HepG2 (cell line): ENCODE results near the gene JADE2. TPM values are rescaled to one million over a fixed set of nuclear protein-coding genes. Genes with fewer than 3 reads are reported as not detected.
A peak's percentile ranks its signal among the peaks of the same experiment; 100 is the strongest.

ENCODE experiments used
- ATAC-seq: fragments of 200-7000 bp; cut with Tn5 transposase; 3 replicates; pipeline ENCODE4 v1.9.1; 2020; ENCODE audit warnings: mild to moderate bottlenecking, moderate library complexity
- BruUV-seq: library from RNA; stranded (reverse); fragments of 400-500 nt; replicated peaks from 2 replicates; lab custom pipeline; 2021; lab: Mats Ljungman, UMichigan
- CTCF ChIA-PET: fragments of 300-600 bp; formaldehyde crosslinking; extraction: SDS; loops from one replicate; lab custom pipeline; 2021; ENCODE audit warnings: low total read pairs, inconsistent platforms, low intra/inter-chr PET ratio; lab: Yijun Ruan, JAX
- POLR2A ChIA-PET: fragments of 350-600 bp; sonication (Branson Sonifier 250); formaldehyde crosslinking; loops from one replicate; lab custom pipeline; 2020; ENCODE audit warnings: antibody characterized with exemption, inconsistent platforms; lab: Yijun Ruan, JAX
- DNase-seq: peaks from one replicate; pipeline ENCODE4 v3.0.0-alpha.2; 2015; ENCODE audit warnings: low spot score
- FAIRE-seq: peaks from 3 replicates; lab custom pipeline; 2011; peaks lifted over from hg19 to GRCh38; lab: Jason Lieb, UNC
- H2AFZ ChIP-seq: one replicate; pipeline ENCODE4 v1.6.1; 2011; ENCODE audit warnings: low read length, inconsistent platforms
- H3K27ac ChIP-seq: fragments of 300-600 bp; 3 replicates; pipeline ENCODE4 v1.8.0; 2011; ENCODE audit warnings: mixed run types, mild to moderate bottlenecking, mixed read lengths, low read length, inconsistent platforms; ENCODE audit not compliant: insufficient read depth; ENCODE audit errors: extremely low read length
- H3K27me3 ChIP-seq, 2 experiments: fragments of 200-600 bp in 1 of 2; 2 replicates in 1 of 2; 3 replicates in 1 of 2; pipeline versions ENCODE4 v1.6.0 to v1.8.0; 2011; ENCODE audit warnings: low read length in 2 of 2, mild to moderate bottlenecking in 2 of 2, moderate library complexity in 2 of 2, inconsistent platforms in 1 of 2; ENCODE audit not compliant: insufficient read depth in 2 of 2, control insufficient read depth in 1 of 2
- H3K36me3 ChIP-seq, 2 experiments: fragments of 200-600 bp in 1 of 2; replicated peaks in 1 of 2; 2 replicates in 1 of 2; 3 replicates in 1 of 2; pipeline versions ENCODE4 v1.5.1 to v1.8.0; 2011; ENCODE audit warnings: low read length in 2 of 2, inconsistent platforms in 1 of 2; ENCODE audit not compliant: insufficient read depth in 2 of 2, control insufficient read depth in 1 of 2
- H3K4me1 ChIP-seq: 2 replicates; pipeline ENCODE4 v1.5.1; 2012; ENCODE audit warnings: low read length, inconsistent platforms; ENCODE audit not compliant: insufficient read depth
- H3K4me2 ChIP-seq: 2 replicates; pipeline ENCODE4 v1.6.0; 2011; ENCODE audit warnings: low read depth, low read length, inconsistent platforms
- H3K4me3 ChIP-seq, 3 experiments: fragments of 200-600 bp in 1 of 3; sonication (generic), shearing (Covaris generic) in 1 of 3; replicated peaks in 1 of 3; 2 replicates each; pipeline ENCODE4 v1.5.1; 2011 to 2016; ENCODE audit warnings: low read length in 3 of 3, inconsistent platforms in 2 of 3, low read depth in 2 of 3, mild to moderate bottlenecking in 2 of 3, control low read depth in 1 of 3, mixed read lengths in 1 of 3; ENCODE audit not compliant: insufficient read depth in 1 of 3
- H3K79me2 ChIP-seq: one replicate; pipeline ENCODE4 v1.6.1; 2011; ENCODE audit warnings: low read length, inconsistent platforms; ENCODE audit not compliant: insufficient read depth
- H3K9ac ChIP-seq: 2 replicates; pipeline ENCODE4 v1.6.0; 2011; ENCODE audit warnings: mild to moderate bottlenecking, low read depth, low read length, inconsistent platforms; ENCODE audit not compliant: insufficient read depth
- H3K9me3 ChIP-seq: 2 replicates; pipeline ENCODE4 v1.5.1; 2012; ENCODE audit warnings: mild to moderate bottlenecking, low read length
- H4K20me1 ChIP-seq: 2 replicates; pipeline ENCODE4 v1.6.0; 2011; ENCODE audit warnings: inconsistent platforms, mild to moderate bottlenecking, low read length, moderate library complexity; ENCODE audit not compliant: insufficient read depth
- DRAP1 ChIP-seq: IDR thresholded peaks from 2 replicates; pipeline ENCODE4 v1.6.1; 2016; ENCODE audit warnings: missing genetic modification reagents, missing compliant biosample characterization
- ESRRA ChIP-seq: sonication (generic); formaldehyde crosslinking; IDR thresholded peaks from 2 replicates; pipeline ENCODE4 v1.5.1; 2020; ENCODE audit warnings: mild to moderate bottlenecking, low read depth, missing genetic modification reagents
- ETV6 ChIP-seq: sonication (generic); formaldehyde crosslinking; conservative IDR thresholded peaks from 2 replicates; pipeline ENCODE4 v1.4.0; 2020; ENCODE audit warnings: missing genetic modification reagents
- FLYWCH1 ChIP-seq: sonication (generic); formaldehyde crosslinking; IDR thresholded peaks from 2 replicates; pipeline ENCODE4 v1.8.1; 2023; ENCODE audit warnings: mild to moderate bottlenecking, missing genetic modification reagents
- HNRNPLL ChIP-seq: fragments of 200-400 bp; formaldehyde crosslinking; IDR thresholded peaks from 2 replicates; pipeline ENCODE4 v1.6.1; 2017; ENCODE audit warnings: mild to moderate bottlenecking, low read depth, low read length; ENCODE audit not compliant: poor library complexity, severe bottlenecking
- ISX ChIP-seq: sonication (generic); formaldehyde crosslinking; conservative IDR thresholded peaks from 2 replicates; pipeline ENCODE4 v1.5.0; 2020; ENCODE audit warnings: missing genetic modification reagents
- KDM2A ChIP-seq: sonication (generic); formaldehyde crosslinking; IDR thresholded peaks from 2 replicates; pipeline ENCODE4 v1.4.0; 2020; ENCODE audit warnings: low read depth, missing genetic modification reagents, borderline replicate concordance
- LCORL ChIP-seq, 2 experiments: fragments of 450-650 bp in 1 of 2; sonication (generic) in 1 of 2; formaldehyde crosslinking in 1 of 2; IDR thresholded peaks; 2 replicates each; pipeline versions ENCODE4 v1.5.0 to v1.6.1; 2017 to 2020; ENCODE audit warnings: antibody characterized with exemption in 1 of 2, missing genetic modification reagents in 1 of 2
- MIER3 ChIP-seq: IDR thresholded peaks from 2 replicates; pipeline ENCODE4 v1.6.1; 2016; ENCODE audit warnings: missing compliant biosample characterization, borderline replicate concordance
- NR2F6 ChIP-seq, 2 experiments: IDR thresholded peaks; 2 replicates each; pipeline ENCODE4 v1.6.1; 2016; ENCODE audit warnings: antibody characterized with exemption in 1 of 2, mild to moderate bottlenecking in 1 of 2
- PCBP1 ChIP-seq: fragments of 200-400 bp; formaldehyde crosslinking; IDR thresholded peaks from 2 replicates; pipeline ENCODE4 v1.6.1; 2017; ENCODE audit warnings: mild to moderate bottlenecking, low read depth, low read length, borderline replicate concordance
- PPARG ChIP-seq: conservative IDR thresholded peaks from 2 replicates; pipeline ENCODE4 v1.6.1; 2016; ENCODE audit warnings: missing biosample characterization, missing genetic modification reagents
- RCOR2 ChIP-seq: IDR thresholded peaks from 2 replicates; pipeline ENCODE4 v1.6.1; 2016; ENCODE audit warnings: missing biosample characterization, missing genetic modification reagents
- SIX4 ChIP-seq: sonication (generic); formaldehyde crosslinking; IDR thresholded peaks from 2 replicates; pipeline ENCODE4 v1.4.0; 2020; ENCODE audit warnings: missing genetic modification reagents
- TBX3 ChIP-seq: fragments of 450-650 bp; IDR thresholded peaks from 2 replicates; pipeline ENCODE4 v1.6.1; 2017; ENCODE audit warnings: antibody characterized with exemption, mild to moderate bottlenecking, inconsistent platforms, borderline replicate concordance
- WIZ ChIP-seq: sonication (generic); formaldehyde crosslinking; IDR thresholded peaks from 2 replicates; pipeline ENCODE4 v1.5.1; 2020; ENCODE audit warnings: mild to moderate bottlenecking, missing genetic modification reagents
- ZFX ChIP-seq: sonication (generic); formaldehyde crosslinking; IDR thresholded peaks from 2 replicates; pipeline ENCODE4 v1.4.0; 2020; ENCODE audit warnings: mild to moderate bottlenecking, low read depth, missing genetic modification reagents, moderate library complexity
- ZKSCAN8 ChIP-seq: IDR thresholded peaks from 2 replicates; pipeline ENCODE4 v1.6.1; 2016; ENCODE audit warnings: borderline replicate concordance, missing genetic modification reagents, missing compliant biosample characterization
- ZNF30 ChIP-seq: sonication (generic); formaldehyde crosslinking; IDR thresholded peaks from 2 replicates; pipeline ENCODE4 v1.5.0; 2020; ENCODE audit warnings: mild to moderate bottlenecking, missing genetic modification reagents
- ZNF605 ChIP-seq: sonication (generic); formaldehyde crosslinking; IDR thresholded peaks from 2 replicates; pipeline ENCODE4 v1.8.0; 2022; ENCODE audit warnings: mild to moderate bottlenecking, missing genetic modification reagents
- ZNF816 ChIP-seq: sonication (generic); formaldehyde crosslinking; IDR thresholded peaks from 2 replicates; pipeline ENCODE4 v1.8.0; 2022; ENCODE audit warnings: missing genetic modification reagents, mild to moderate bottlenecking, borderline replicate concordance
- WGBS: methylation state at CpG from one replicate; pipeline ENCODE4 v1.1.6; 2017; ENCODE audit warnings: low lambda C conversion rate; 5-methylcytosine and 5-hydroxymethylcytosine counted together
- in situ Hi-C: cut with HindIII; loops from 2 replicates; pipeline ENCODE4 v1.10.0; 2017; ENCODE audit warnings: low pct_unique_long_range_greater_than_20kb; ENCODE audit not compliant: extremely low pct_ligation_motif_present
- intact Hi-C: fragments of 100-400 bp; cut with micrococcal nuclease; formaldehyde crosslinking; loops from one replicate; pipeline ENCODE4 v1.10.0; 2022; ENCODE audit not compliant: unreplicated experiment
- polyA plus RNA-seq, 8 experiments: library from polyadenylated mRNA; depleted of rRNA in 3 of 8; stranded (reverse) in 7 of 8; unstranded in 1 of 8; fragments of >200 nt; fragmentation: Illumina TruSeq in 4 of 8; extraction: Trizol in 4 of 8; gene quantifications; 2 replicates each; pipeline versions ENCODE4 v1.2.1 to v1.2.3, GENCODE V29; 2011 to 2016; ENCODE audit warnings: low read depth in 4 of 8, missing spikeins in 1 of 8, mixed read lengths in 1 of 8; ENCODE audit not compliant: insufficient read depth in 1 of 8
- total RNA-seq, 5 experiments: library from RNA; depleted of rRNA; stranded (reverse); fragments of >200 nt; fragmentation: Illumina TruSeq; extraction: Trizol; gene quantifications; 2 replicates each; pipeline ENCODE4 v1.2.3, GENCODE V29; 2016; ENCODE audit warnings: low read depth in 1 of 5
- TF ChIP-seq, protein P1 (sequence below): sonication (generic); formaldehyde crosslinking; IDR thresholded peaks from 2 replicates; pipeline ENCODE4 v1.4.0; 2020; ENCODE audit warnings: mild to moderate bottlenecking, missing genetic modification reagents

JADE2 gene
- total and polyA plus RNA-seq, 2 of the 13 experiments (the other 11 are each of a cell fraction or from before 2014, with no cell fraction given), result 7.5 to 15.1 TPM

DNA sequence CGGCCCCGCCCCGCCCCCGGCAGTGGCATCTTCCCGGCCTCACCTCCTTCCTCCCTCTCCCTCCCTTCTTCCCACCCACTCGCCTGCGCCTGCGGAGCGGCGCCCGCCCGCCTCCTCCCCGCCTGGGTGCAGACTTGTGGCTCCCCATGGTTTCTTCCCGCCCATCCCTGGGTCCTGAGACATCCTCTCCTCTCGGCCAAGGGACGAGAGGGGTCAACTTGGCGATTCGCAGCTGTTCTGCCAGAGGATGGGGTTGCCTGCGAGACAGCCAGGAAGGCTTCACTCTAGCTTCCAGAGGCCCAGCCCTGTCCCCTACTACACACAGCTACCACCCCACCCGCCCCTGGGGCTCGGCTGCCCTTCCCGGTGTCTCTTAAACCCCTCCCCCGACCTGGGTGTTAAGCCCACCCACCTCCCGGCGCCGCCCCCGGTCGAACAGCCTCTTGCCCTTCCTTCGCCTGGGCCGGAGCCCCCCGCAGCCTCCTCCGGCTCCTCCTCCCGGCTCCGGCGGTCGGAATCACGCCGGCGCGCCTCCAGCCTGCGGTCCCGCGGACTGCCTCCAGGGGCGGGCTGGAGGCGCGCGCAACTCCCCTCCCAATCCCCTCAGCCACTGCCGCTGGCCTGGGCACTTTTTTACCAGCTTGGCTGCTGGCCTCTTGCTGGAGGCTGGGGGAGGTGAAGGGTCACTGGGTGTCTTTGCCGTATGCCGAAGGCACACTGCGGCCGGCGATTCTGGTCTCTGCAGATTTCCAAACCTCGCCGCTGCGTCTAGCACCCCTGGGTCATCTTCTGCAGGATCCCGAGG lies 1.9 kb downstream of the JADE2 start:
- in situ Hi-C loops, result no loop called here
- no peaks in the 10 kb centered on the region for H3K9me3 ChIP-seq
- intact Hi-C loops, result loop anchor here (2.0 to 5.0 kb wide), 2 partner anchors 21 to 50 kb away; no protein-coding TSS in a partner anchor
- ChIA-PET POLR2A (interaction anchor here (0.6 to 6.9 kb wide), 12 partner anchors 15 to 156 kb away, joined by 3 to 109 read pairs (median 6); partner anchors contain the start of genes CDKN2AIPNL and UBE2B), CTCF (no interaction called here)
- BruUV-seq, result no TSS peak
- H3K79me2 ChIP-seq, result peaks cover 33% of the 10 kb centered on the region
- H2AFZ ChIP-seq, result no peak overlapping the region
- peak overlapping the region; percentile 95 for H3K27ac ChIP-seq
- FAIRE-seq (peak; percentile 50), DNase-seq (peak; percentile 66), ATAC-seq (peak; percentile 74)
- H3K36me3 ChIP-seq, result 0 out of 5 replicates have a peak, but pooled peaks cover under 1 to 1% of the 10 kb centered on the region in 2 experiments
- peaks cover 48% of the 10 kb centered on the region for H3K4me1 ChIP-seq
- H3K9ac ChIP-seq, result peak overlapping the region; percentile 83
- peak overlapping the region; percentile 92 for H3K4me2 ChIP-seq
- peak overlapping the region; percentile 85 to 92 (median 86) for H3K4me3 ChIP-seq
- no peaks in the 10 kb centered on the region for H4K20me1 ChIP-seq
- no peaks in the 10 kb centered on the region; a peak in 1 of 5 replicates for H3K27me3 ChIP-seq
- 0% methylated on average over 25 of the region's 57 CpGs for WGBS
- TF ChIP-seq PCBP1 (0 out of 2 replicates have a peak, but pooled peaks have one; percentile 48), LCORL (IDR thresholded peaks at IDR 0.05) (no peak), LCORL (CRISPR knock-in tag; IDR thresholded peaks at IDR 0.05) (peak; percentile 37), HNRNPLL (peak; percentile 59), ZNF605 (CRISPR knock-in tag) (peak; percentile 76), MIER3 (CRISPR knock-in tag) (peak; percentile 30; the same call in 1 of the 2 replicates), RCOR2 (CRISPR knock-in tag) (no peak), WIZ (no peak), ETV6 (CRISPR knock-in tag) (no peak), PPARG (CRISPR knock-in tag) (peak; percentile 44), SIX4 (CRISPR knock-in tag) (0 out of 2 replicates have a peak, but pooled peaks have one; percentile 34), ZNF816 (peak; percentile 68; the same call in 1 of the 2 replicates), ZKSCAN8 (peak; percentile 22; the same call in 1 of the 2 replicates), ESRRA (CRISPR knock-in tag) (no peak), ZFX (CRISPR knock-in tag) (peak; percentile 58), FLYWCH1 (CRISPR knock-in tag) (no peak), NR2F6 (IDR thresholded peaks at IDR 0.05) (peak; percentile 62; the same call in 1 of the 2 replicates), NR2F6 (CRISPR knock-in tag; IDR thresholded peaks at IDR 0.05) (peak; percentile 53), DRAP1 (0 out of 2 replicates have a peak, but pooled peaks have one; percentile 29), ZNF30 (no peak), KDM2A (CRISPR knock-in tag) (peak; percentile 45), ISX (CRISPR knock-in tag) (no peak), TBX3 (no peak)
- TF ChIP-seq, protein P1, sequence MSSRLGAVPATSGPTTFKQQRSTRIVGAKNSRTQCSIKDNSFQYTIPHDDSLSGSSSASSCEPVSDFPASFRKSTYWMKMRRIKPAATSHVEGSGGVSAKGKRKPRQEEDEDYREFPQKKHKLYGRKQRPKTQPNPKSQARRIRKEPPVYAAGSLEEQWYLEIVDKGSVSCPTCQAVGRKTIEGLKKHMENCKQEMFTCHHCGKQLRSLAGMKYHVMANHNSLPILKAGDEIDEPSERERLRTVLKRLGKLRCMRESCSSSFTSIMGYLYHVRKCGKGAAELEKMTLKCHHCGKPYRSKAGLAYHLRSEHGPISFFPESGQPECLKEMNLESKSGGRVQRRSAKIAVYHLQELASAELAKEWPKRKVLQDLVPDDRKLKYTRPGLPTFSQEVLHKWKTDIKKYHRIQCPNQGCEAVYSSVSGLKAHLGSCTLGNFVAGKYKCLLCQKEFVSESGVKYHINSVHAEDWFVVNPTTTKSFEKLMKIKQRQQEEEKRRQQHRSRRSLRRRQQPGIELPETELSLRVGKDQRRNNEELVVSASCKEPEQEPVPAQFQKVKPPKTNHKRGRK (CRISPR knock-in tag), result 0 out of 2 replicates have a peak, but pooled peaks have one; percentile 17
